ENCODE results near the gene SPATA31C1.
"Not testable (repeated sequence)": the region's sequence is repeated elsewhere in the genome, so short reads cannot be mapped to it uniquely, and the experiment has no call there.

GRCh38 chr9:87929152-87929551 is 11.4 kb downstream of the SPATA31C1 start:
- TF ChIP-seq, protein P1, sequence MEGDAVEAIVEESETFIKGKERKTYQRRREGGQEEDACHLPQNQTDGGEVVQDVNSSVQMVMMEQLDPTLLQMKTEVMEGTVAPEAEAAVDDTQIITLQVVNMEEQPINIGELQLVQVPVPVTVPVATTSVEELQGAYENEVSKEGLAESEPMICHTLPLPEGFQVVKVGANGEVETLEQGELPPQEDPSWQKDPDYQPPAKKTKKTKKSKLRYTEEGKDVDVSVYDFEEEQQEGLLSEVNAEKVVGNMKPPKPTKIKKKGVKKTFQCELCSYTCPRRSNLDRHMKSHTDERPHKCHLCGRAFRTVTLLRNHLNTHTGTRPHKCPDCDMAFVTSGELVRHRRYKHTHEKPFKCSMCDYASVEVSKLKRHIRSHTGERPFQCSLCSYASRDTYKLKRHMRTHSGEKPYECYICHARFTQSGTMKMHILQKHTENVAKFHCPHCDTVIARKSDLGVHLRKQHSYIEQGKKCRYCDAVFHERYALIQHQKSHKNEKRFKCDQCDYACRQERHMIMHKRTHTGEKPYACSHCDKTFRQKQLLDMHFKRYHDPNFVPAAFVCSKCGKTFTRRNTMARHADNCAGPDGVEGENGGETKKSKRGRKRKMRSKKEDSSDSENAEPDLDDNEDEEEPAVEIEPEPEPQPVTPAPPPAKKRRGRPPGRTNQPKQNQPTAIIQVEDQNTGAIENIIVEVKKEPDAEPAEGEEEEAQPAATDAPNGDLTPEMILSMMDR (IDR thresholded peaks at IDR 0.05): not testable (repeated sequence)
- TF ChIP-seq POLR2AphosphoS5 (IDR thresholded peaks at IDR 0.05); POLR2A (IDR thresholded peaks at IDR 0.05; ENCODE audit: low read depth): not testable (repeated sequence)

Data from esophagus muscularis mucosa (tissue), 3 donors.